Subcutaneous adipose tissue (tissue), 4 donors: ENCODE measurements around the gene ZMYM4. TPM values are rescaled to one million over a fixed set of nuclear protein-coding genes. Genes with fewer than 3 reads are reported as not detected.

Experiments used
- CTCF ChIP-seq: fragments of 450-650 bp; IDR thresholded peaks from one replicate; pipeline ENCODE4 v1.5.1; 2016; ENCODE audit warnings: low read depth, mild to moderate bottlenecking, control low read depth, antibody characterized with exemption, moderate library complexity
- total RNA-seq, 4 donors: library from RNA; depleted of rRNA; stranded (reverse); fragments of >200 nt; gene quantifications; one replicate each; pipeline ENCODE4 v1.1.0, GENCODE V29; 2016

Gene ZMYM4
- total RNA-seq, 4 donors from 2014 or later = 34.9 to 41.0 (median 39.5) TPM

GRCh38 chr1:35407743-35408142, 139.2 kb downstream of the ZMYM4 start:
- TF ChIP-seq CTCF = no peak

GRCh38 chr1:35408925-35409324, 140.4 kb downstream of the ZMYM4 start:
- TF ChIP-seq CTCF = no peak

- no peak for TF ChIP-seq CTCF
Measured at GRCh38 chr1:35426097-35426586, 157.6 kb downstream of the ZMYM4 start.

GRCh38 chr1:35428360-35428759, 159.9 kb downstream of the ZMYM4 start:
- no peak for TF ChIP-seq CTCF

- no peak for TF ChIP-seq CTCF
Measured at GRCh38 chr1:35430762-35431161, 162.3 kb downstream of the ZMYM4 start.

GRCh38 chr1:35431173-35431599, 162.7 kb downstream of the ZMYM4 start:
- no peak for TF ChIP-seq CTCF

- no peak for TF ChIP-seq CTCF
Measured at GRCh38 chr1:35432231-35432630, 163.7 kb downstream of the ZMYM4 start.
